ENCODE results near the gene SLC38A5.

DNA sequence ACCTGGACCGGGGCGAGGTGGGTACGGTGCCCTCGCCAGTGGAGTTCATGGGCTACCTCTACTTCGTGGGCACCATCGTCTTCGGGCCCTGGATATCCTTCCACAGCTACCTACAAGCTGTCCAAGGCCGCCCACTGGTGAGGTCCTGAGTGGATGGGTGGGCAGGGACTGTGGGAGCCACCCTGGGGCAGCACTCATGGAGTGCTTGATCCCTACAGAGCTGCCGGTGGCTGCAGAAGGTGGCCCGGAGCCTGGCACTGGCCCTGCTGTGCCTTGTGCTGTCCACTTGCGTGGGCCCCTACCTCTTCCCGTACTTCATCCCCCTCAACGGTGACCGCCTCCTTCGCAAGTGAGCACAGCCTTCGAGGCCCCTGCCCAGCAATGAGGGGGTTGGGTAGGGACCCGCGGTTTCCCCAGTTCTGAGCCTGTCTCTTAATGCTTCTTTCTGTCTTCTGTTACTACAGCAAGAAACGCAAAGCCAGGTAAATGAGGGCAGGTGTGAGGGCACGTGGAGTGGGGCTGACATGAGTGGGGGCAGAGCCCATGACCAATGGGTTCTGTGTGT, 42.4 kb upstream of the SLC38A5 start:
- TF ChIP-seq, protein P1, sequence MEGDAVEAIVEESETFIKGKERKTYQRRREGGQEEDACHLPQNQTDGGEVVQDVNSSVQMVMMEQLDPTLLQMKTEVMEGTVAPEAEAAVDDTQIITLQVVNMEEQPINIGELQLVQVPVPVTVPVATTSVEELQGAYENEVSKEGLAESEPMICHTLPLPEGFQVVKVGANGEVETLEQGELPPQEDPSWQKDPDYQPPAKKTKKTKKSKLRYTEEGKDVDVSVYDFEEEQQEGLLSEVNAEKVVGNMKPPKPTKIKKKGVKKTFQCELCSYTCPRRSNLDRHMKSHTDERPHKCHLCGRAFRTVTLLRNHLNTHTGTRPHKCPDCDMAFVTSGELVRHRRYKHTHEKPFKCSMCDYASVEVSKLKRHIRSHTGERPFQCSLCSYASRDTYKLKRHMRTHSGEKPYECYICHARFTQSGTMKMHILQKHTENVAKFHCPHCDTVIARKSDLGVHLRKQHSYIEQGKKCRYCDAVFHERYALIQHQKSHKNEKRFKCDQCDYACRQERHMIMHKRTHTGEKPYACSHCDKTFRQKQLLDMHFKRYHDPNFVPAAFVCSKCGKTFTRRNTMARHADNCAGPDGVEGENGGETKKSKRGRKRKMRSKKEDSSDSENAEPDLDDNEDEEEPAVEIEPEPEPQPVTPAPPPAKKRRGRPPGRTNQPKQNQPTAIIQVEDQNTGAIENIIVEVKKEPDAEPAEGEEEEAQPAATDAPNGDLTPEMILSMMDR (IDR thresholded peaks at IDR 0.05; ENCODE audit: low read length): no peak
- no peak for TF ChIP-seq EZH2 (IDR thresholded peaks at IDR 0.05; ENCODE audit: borderline replicate concordance, low read length)
